DLD1 (cell line): ENCODE measurements around the gene EXD3.

Experiments used
- in situ Hi-C: cut with HindIII; loops from 2 replicates; pipeline ENCODE4 v1.10.0; 2017; ENCODE audit warnings: low sequenced_read_pairs

EXD3 gene

GRCh38 chr9:137299938-137300337 is 123.0 kb downstream of the EXD3 start:
- in situ Hi-C loops: no loop called here

DNA sequence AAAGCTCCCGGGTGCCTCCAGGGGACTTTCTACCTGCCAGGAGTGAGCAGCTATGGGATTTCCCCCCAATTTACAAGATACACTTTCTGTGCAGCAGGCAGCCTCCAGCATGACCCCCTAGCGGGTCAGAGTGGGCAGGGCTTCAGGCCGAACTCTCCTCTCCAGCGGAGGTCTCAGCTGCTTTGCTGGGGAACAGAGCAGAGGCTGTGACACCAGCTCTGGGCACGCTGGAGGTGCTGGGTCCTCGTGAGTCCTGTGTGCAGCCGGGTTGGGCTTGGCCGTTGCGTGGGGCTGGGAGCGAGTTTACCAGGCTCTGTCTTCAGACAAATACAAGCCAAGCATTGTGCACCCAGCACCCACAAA is 123.8 kb downstream of the EXD3 start:
- in situ Hi-C loops: no loop called here

- in situ Hi-C loops: no loop called here
These were observed 124.4 kb downstream of the EXD3 start for GRCh38 chr9:137298401-137299202.

GRCh38 chr9:137297966-137298365 is 125.0 kb downstream of the EXD3 start:
- in situ Hi-C loops: no loop called here

DNA sequence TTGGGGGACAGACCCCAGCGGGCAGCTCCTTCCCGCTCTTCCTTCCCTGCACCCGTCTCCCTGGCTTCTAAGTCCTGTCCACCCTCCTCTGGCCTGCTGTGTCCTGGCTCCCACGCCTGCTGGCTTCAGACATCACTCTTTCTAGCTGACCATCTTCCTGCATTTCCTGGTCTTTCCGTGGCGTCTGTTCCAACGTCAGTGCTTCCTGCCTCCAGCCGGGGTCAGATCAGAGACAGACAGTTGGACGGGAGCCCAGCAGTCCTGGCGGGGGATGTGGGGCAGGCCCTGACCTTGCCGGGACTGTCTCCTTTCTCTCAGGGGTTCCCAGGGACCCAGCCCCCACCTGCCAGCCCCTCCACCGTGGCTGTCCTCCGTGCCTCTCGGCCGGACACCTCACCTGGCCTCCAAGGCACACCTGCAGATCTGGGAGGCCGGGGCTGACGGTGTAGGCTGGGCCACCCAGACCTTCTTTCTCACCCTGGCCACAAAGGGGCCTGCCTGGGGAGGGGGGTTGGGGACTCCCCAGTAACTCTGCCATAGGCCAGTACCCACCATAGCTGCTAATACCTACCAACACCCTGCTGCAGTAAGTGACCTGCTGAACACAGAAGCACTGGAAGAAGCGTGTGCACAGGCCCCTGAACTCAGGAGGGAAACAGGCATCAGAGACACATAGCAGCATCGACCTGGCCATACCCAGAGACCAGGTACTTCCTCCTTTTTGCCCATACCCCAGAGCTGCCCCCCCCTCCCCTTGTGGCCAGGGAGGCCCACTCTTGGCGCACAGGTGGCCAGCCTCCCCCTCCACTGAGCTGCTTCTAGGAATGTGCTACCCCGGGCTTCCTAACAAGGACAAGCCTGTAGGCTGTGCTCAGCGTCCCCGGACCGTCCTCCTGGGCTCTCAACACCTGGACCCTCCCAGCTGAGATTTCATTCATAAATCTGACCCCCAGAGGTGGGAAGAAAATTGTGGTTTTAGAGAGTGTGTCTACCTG is 126.0 kb downstream of the EXD3 start:
- in situ Hi-C loops: no loop called here

DNA sequence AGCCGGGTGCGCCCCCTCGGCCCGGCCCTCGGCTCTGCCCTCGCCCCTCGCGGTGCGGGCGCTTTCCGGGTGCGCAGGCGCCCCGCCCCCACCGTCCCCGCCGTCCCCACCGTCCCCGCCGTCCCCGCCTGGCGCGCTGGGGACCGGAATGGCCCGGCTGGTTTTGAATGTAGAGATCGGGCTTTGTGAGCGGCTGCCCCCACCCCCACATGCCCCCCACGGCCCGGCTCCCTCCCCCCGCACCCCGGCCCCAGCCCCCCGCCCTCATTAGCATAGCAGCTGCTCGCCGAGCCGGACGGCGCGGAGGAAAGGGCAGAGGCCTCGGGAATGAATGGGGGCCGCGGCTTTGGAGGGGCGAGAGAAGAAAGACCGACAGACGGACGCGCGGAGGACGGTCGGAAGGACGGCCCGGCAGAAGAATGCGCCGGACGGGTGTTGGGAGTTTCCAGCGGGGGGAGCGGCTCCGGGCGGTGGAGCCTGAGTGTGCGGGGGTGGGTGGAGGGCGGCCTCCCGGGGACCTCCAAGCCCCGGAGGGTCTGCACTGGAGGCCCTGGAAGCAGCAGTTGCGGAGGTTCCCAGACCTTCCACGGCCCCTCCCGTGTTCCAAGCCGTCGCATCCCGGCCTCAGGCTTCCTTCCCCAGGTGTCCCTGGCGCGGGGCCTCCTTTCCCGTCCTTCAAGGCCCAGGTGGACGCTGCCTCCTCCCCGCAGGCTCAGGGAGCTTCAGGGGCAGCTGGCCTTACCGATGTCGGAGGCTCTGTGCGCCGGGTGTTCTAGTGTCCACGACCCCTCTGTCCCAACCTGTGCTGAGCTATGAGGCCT is 126.9 kb downstream of the EXD3 start:
- in situ Hi-C loops: no loop called here

DNA sequence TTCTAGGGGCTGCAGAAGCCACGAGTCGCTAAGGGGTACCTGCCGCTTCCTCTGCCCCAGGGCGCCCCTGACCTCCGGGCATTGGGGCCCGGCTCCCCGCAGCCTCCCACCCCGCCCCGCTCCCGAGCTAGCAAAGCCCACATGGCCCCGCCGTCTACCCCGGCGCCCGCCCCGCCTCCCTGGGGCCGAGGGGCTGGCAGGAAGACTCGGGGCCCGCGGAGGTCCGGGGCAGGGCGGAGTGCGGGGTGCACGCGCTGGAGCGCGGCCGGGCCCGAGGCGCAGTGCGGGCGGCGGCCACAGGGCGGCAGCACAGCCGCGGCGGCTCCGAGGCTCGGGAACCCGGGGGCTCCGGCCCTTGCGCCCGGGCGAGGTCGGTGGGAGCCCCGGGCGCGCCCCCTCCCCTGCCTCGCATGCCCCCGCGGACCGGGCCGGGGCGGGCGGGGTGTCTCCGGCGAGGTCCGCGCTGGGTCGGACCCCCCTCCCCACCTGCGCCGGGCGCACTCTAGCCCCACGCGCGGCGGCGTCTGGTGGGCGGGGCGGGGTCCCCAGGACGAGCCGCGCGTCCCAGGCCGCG is 127.6 kb downstream of the EXD3 start:
- in situ Hi-C loops: no loop called here

GRCh38 chr9:137294681-137295237 is 128.2 kb downstream of the EXD3 start:
- in situ Hi-C loops: no loop called here

DNA sequence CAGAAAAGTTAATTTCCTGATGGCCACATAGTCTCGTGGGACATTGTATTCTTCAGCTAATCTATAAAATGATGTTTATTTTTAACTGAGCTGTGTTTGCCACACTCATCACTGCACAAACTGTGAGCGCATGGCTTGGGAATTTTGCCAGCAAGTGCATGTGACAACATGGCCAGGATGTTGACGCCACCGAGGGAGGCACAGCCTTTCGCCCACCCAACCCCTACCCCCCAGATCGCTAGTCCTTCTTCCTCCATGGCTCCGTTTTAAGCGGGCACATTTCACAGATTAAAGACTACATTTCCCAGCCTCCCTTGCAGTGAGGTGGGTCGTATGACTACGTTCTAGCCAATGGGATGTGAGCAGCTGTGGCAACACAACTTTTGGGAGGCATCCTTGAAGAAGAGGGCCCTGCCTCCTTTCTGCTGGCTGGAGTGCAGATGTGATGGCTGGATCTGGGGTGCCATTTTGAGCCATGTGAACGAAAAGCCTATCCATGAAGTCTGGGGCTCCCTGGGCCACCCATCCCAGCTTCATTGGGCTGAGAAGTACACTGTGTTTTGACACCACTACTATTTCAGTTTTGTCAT is 128.8 kb downstream of the EXD3 start:
- in situ Hi-C loops: no loop called here

DNA sequence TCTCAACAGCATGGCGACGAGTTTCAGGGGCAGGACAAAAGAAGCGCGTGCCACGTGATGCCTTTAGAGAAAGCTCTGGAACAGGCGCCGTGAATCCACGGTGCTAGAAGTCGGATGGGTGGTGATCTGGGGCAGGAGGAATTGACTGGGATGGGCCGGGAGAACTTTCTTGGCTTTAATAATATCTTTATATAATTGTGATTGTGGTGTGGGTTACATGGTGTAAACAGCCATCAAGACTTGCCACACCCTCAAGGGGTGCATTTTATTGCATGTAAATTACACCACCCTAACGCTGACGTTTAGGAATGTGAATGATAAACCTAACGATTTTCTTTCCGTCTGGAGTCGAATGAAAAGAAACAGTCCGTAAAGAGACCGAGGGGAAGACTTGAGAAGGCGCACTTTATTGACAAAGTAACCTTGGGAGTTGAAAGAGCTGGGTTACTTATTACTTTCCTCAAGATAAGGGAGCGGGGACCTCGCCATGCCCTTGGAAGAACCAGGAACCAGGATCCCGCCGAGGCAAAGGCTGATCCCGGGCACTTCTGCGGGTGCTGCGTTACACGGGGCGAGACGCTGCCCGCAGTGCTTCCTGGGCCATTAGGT is 129.4 kb downstream of the EXD3 start:
- in situ Hi-C loops: no loop called here

- in situ Hi-C loops: no loop called here
These were observed 129.9 kb downstream of the EXD3 start for GRCh38 chr9:137293094-137293481.

DNA sequence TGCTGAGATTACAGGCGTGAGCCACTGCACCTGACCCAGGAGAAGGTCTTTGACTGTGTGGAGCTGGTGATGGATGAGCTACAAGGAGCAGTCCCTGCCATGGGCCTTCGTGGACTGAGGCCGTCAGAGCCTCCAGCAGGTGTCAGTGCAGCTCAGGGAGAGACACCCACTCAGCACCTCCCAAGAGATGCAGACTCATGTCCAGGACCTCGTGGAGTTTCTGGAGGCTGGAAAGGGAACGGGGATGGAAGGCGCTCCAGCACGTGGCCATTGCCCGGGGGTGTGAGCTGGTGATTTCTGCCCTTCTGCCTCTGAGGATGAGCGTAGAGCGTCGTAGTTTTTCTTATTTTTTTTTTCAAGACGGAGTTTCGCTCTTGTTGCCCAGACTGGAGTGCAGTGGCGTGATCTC is 136.0 kb downstream of the EXD3 start:
- in situ Hi-C loops: no loop called here

DNA sequence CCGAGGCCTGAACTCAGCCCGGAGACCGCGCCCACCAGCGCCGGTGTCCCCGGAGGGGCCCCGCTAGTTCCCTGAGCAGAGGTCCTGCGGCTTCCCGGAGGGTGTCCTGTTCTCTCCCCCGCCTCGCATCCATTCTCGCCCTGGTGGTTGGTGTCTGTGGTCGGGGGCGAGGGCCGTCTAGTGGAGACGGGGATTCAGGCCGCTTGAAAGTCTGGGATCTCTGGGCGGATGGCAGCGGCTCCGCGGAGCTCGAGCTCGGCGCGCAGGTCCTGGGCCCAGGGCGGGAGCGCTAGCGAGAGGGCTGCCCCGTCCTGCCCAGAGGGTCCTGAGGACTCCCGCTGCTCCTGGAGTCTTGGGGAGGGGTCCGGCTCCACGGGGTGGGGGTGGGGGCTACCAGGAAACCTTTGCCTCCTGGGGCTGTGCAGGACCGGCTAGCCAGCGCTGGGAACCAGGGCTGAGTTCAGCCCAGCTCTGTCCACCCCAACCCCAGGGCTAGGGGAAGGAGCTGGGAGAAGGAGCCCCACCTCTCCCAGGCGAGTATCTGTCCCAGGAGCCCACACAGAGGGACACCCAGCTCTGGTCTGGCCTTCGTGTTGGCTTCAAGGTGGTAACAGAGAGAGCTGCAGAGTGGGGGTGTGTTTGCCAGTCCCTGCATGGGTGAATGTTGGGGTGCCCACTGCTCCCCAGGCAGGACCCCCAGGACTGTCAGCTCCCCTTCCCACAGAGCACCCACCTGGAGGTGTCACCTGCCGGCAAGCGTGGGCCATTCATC is 141.4 kb downstream of the EXD3 start:
- in situ Hi-C loops: no loop called here

DNA sequence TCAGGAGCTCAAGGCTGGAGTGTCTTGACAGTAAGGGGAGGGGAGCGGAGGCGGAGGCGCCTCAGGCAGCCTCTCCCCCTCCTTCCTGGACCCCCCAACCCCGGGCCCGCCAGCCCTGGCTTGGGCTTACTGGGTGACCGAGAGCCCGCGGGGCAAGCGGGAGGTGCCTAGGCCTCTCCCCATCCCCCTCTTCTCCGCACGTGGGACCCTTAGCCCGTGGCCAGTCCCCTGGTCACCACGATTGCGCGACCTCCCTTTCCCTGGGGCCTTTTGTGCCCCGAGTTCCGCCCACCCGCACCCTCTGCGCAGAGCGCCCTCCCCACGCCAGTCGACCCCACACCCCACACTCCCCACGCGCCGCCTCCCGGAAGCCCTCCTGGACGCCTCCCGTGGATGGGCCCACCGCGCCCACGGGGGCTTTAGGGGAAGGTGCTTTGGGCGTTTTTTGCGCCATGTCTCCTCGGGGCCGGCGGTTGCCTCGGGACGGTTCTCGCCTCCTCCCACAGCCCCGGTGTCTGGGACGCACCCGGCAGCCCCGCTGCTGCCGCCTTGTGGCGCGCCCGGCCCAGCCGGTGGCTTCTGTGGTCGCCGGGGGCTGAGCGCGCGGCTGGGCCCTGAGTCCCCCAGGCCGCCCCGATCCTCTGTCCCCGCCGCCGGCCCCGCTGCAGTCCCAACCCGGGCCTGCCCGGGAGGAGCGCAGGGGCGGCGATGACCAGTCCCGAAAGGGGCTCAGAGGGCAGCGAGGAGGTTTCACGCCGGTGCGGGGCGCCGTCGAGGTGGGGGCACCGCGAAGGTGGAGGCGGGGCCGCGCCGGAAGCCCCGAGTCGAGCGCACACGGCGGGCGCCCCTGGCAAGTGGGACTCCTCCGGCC is 142.3 kb downstream of the EXD3 start:
- in situ Hi-C loops: no loop called here

DNA sequence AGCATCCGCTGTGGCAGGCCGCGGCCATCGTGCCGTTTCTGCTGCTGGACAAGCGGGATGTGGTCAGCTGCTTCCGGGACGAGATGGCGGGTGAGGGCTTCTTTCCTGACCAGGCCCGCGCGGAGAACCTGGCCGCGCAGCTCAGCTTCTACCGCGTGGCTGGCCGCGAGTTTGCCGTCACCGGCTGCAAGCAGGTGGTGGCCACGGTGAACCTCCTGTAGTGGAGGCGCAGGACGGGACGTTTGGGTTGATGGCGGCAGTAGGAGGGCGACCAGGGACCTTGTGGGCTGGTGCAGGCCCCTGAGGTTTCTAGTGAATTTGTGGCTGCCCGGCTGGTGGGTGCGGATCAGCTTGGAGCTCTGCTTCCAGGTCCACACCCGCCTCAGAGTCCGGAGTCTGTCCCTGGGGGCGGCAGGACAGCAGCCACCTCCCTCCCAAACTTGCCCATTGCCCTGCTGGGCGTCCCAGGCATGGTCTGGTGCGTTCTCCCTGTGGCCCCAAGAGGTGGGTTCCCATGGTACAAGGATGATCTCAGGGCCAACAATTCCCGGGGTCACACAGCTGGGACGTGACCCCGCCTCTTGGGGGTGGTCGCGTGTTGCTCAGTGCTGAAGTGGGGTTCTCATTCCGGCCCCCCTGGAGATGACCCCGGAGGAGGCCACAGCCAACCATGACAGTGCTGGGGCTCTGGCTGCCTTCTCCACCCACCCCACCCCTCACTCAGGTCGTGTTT is 143.1 kb downstream of the EXD3 start:
- in situ Hi-C loops: no loop called here

GRCh38 chr9:137278721-137279711 is 143.9 kb downstream of the EXD3 start:
- in situ Hi-C loops: no loop called here
